Measurements from ENCODE around the gene RDX.
A peak's percentile ranks its signal among the peaks of the same experiment; 100 is the strongest.
"Not testable (repeated sequence)": the region's sequence is repeated elsewhere in the genome, so short reads cannot be mapped to it uniquely, and the experiment has no call there.

Gene RDX

DNA sequence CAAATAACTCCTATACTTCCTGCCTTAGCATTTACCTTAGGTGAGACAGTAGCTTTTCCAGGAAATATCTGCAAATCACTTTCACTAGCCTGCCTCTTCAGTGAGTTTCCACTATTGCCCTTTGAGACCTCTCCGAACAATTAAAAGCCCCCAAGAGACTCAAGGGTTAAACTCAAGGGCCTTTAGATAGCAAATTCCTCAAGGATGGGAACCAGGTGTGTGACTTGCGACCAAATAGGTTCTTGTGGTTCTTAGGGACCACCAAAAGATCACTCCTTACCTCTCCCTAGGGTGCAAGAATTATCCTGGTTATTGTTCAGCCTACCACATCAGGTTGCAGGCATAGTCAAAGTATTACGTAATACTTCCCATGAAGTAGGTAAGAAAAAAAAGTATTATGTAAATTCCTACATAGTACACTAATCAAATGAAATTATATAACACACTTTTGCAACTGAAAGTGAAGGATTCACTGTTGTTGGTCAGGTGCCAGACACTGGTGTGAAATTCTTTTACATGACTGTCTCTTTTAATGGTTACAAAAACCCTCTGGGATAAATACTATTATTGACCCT lies 1.4 kb upstream of the RDX start:
- TF ChIP-seq, protein P1, sequence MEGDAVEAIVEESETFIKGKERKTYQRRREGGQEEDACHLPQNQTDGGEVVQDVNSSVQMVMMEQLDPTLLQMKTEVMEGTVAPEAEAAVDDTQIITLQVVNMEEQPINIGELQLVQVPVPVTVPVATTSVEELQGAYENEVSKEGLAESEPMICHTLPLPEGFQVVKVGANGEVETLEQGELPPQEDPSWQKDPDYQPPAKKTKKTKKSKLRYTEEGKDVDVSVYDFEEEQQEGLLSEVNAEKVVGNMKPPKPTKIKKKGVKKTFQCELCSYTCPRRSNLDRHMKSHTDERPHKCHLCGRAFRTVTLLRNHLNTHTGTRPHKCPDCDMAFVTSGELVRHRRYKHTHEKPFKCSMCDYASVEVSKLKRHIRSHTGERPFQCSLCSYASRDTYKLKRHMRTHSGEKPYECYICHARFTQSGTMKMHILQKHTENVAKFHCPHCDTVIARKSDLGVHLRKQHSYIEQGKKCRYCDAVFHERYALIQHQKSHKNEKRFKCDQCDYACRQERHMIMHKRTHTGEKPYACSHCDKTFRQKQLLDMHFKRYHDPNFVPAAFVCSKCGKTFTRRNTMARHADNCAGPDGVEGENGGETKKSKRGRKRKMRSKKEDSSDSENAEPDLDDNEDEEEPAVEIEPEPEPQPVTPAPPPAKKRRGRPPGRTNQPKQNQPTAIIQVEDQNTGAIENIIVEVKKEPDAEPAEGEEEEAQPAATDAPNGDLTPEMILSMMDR (conservative IDR thresholded peaks at IDR 0.05; ENCODE audit: low read depth, low read length) = no peak
- no peak for DNase-seq (ENCODE audit: low read depth)
- no peak overlapping the region for H3K4me3 ChIP-seq (ENCODE audit: low read length)

DNA sequence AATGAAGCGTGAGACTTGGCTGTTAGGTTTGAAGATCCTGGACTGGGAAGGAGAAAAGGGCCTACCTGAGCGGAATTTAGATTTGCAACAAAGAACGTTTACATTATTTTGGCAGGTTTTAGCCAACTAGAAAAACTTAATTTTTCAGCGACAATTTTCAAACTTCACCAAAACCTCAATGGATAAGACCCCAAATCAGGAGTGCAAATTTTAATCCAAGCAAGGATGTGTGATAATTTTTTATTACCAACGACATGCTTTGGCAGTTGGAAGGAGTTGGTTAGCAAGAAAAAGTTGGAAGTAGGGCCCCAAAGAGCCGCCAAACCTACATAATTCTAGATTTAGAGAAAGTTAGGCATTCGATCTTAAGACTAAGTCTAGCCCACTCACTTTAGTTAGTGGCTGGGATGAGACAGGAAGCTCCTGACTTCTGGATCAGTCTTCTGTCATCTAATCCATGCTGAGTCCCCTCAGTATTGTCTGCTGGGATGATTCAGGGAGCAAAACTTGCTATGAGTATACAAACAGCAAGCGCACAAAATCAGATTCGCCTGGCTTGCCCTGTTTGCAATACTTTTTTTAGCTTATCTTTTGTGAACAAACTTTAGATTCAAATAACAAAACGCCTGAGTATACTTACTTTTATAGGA lies 787 bp upstream of the RDX start:
- DNase-seq (ENCODE audit: low read depth) = no peak
- TF ChIP-seq, protein P1 (conservative IDR thresholded peaks at IDR 0.05; ENCODE audit: low read depth, low read length) = no peak
- peak overlapping the region; percentile 51 for H3K4me3 ChIP-seq (ENCODE audit: low read length)

DNA sequence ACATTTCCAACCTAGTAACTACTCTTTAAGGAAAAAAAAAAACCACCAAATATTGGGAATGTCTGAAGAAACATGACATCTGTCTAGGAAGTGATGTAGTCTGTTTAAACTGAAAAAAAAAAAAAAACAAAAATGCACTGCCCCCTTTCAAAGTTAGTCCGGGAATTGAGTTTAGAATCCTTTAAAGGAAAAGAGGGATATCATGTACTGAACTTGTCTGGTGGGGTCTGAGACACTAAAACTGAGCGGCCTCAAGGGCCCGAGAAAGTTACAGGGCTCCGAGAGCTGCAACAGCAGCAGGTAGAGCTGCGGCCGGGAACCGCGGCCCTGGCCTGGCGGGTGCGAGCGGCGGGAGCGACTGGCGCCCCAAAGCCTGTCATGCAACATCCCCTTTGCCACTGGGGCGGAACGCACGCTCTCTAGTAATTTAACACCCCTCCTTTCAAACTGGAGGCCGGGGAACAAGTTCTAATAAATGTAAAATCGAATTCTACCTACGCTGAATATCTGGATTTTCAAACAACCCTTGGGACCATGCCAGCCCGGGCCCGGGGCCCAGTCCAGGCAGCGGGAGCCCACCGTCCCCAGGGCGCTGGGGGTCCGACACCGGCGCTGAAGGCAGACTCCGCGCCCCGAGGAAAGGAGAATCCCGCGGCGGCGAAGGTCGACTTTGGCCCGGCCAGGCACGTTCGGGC lies 736 bp downstream of the RDX start:
- DNase-seq (ENCODE audit: low read depth) = no peak
- TF ChIP-seq, protein P1 (conservative IDR thresholded peaks at IDR 0.05; ENCODE audit: low read depth, low read length) = no peak
- H3K4me3 ChIP-seq (ENCODE audit: low read length) = peak overlapping the region; percentile 86

DNA sequence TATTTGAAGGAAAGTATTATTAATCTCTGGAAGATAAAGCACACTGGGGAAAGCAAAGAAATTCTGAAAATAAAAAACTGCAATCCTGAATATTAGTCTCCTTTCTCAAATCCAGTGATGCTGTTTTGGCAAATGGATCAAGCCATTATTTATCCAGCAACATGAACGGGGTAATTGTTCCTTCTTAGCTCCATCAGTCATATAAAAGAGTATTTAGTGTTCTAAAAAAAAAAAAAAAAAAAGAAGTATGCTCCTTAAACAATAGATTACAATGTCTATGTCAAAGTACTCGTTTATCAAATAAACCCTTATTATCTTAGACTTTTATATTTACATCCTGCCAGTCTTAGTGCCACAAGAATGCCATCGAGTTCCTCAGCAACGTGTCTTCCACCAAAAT lies 1.3 kb downstream of the RDX start:
- DNase-seq (ENCODE audit: low read depth) = no peak
- TF ChIP-seq, protein P1 (conservative IDR thresholded peaks at IDR 0.05; ENCODE audit: low read depth, low read length) = no peak
- H3K4me3 ChIP-seq (ENCODE audit: low read length) = peak overlapping the region; percentile 86

DNA sequence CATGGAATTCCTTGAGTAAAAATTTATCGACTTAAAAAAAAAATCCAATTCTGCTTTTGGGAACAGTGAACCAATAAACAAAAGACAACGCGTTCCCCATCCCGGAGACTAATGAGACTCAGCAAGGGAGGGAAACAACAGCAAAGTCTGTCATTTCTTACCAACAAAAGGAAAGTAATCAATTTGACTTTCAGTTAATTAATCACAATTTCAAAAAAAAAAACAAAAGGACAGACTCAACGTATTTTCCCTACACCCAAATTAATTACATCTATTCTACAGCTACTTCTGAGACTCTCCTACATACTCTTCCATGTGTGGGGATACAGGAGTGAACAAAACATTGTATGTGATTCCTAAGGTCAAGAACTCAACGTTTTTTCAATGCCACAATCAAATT lies 1.9 kb downstream of the RDX start:
- TF ChIP-seq, protein P1 (conservative IDR thresholded peaks at IDR 0.05; ENCODE audit: low read depth, low read length) = no peak
- no peak for DNase-seq (ENCODE audit: low read depth)
- H3K4me3 ChIP-seq (ENCODE audit: low read length) = peak overlapping the region; percentile 86

DNA sequence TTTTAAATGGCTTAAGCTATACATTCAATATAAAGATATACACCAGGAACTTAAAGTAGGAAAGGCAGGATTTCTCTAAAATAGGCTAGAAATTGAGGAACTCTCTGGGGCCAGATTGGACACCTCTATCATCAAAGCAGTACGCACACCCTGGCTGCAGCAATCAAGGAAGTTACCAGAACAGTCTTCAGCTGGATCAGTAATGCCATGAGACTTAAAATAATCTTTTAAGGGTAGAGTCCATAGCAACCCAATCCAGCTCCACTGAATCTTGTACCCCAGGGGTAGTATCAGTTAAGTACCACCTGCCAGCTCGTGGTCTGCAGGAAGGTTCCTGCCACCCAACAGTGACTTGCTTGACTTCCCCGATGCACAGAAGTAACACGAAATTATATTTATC lies 3.0 kb downstream of the RDX start:
- no peak overlapping the region for H3K4me3 ChIP-seq (ENCODE audit: low read length)
- TF ChIP-seq, protein P1 (conservative IDR thresholded peaks at IDR 0.05; ENCODE audit: low read depth, low read length) = no peak
- DNase-seq (ENCODE audit: low read depth) = no peak

DNA sequence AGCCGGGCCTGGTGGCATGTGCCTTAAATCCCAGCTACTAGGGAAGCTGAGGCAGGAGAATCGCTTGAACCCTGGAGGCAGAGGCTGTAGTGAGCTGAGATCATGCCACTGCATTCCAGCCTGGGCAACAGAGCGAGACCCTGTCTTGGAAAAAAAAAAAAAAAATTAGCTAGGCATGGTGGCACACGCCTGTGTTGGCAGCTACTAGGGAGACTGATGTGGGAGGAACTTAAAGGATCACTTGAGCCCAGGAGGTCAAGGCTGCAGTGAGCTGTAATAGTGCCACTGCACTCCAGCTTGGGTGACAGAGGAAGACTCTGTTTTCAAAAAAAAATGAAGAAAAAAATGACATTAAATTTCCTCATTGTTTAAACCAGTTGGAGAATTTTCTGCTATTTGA lies 4.3 kb downstream of the RDX start:
- not testable (repeated sequence) for DNase-seq (ENCODE audit: low read depth)

More for the DNA sequence above, 4.3 kb downstream of the RDX start:
- not testable (repeated sequence) for H3K4me3 ChIP-seq (ENCODE audit: low read length)

All from retinal pigment epithelial cell (primary cell).